Measurements from ENCODE around the gene SLFN13. TPM values are rescaled to one million over a fixed set of nuclear protein-coding genes. Genes with fewer than 3 reads are reported as not detected.

Gene SLFN13
- total and polyA plus RNA-seq, 9 of the 15 experiments (the other 6 are each of a cell fraction or from before 2014, with no cell fraction given) = 0.04 to 0.49 (median 0.17) TPM

GRCh38 chr17:35496451-35497290 is 48.1 kb upstream of the SLFN13 start:
- Histone ChIP-seq H3K9me3 (replicated peaks; ENCODE audit: control insufficient read depth, insufficient read depth, low read depth, low read length) (no peaks in the 10 kb centered on the region), H3K9me1 (ENCODE audit: control insufficient read depth, insufficient read depth, low read length) (no peaks in the 10 kb centered on the region), H3K27me3 (ENCODE audit: control insufficient read depth in 2 of 2, insufficient read depth in 2 of 2, low read length in 2 of 2) (peaks cover 48 to 55% of the 10 kb centered on the region in 2 experiments), H4K20me1 (replicated peaks; ENCODE audit: control insufficient read depth, insufficient read depth, low read length) (no peaks in the 10 kb centered on the region), H3K79me2 (ENCODE audit: control insufficient read depth, insufficient read depth, low read length) (no peaks in the 10 kb centered on the region), H3K9ac (ENCODE audit: insufficient read depth in 1 of 2, low read depth in 2 of 2, low read length in 2 of 2) (no peak overlapping the region), H2AFZ (ENCODE audit: low read depth, low read length) (no peak overlapping the region), H3K27ac (ENCODE audit: extremely low read depth, low read depth, low read length) (no peak overlapping the region), H3K36me3 (ENCODE audit: control insufficient read depth, insufficient read depth, low read length) (no peaks in the 10 kb centered on the region), H3K4me3 (no peak overlapping the region), H3K4me2 (ENCODE audit: insufficient read depth, low read length) (no peak overlapping the region), H3K4me1 (replicated peaks in 1 of 2; ENCODE audit: control insufficient read depth in 2 of 2, insufficient read depth in 2 of 2, low read length in 2 of 2) (0 out of 5 replicates have a peak, but pooled peaks cover 0 to 3% of the 10 kb centered on the region in 2 experiments)
- DNase-seq (ENCODE audit: extremely low read depth in 1 of 4, low spot score in 3 of 4) = no peak
- BruUV-seq (replicated peaks) = no TSS peak
- ChIA-PET CTCF (ENCODE audit: low intra/inter-chr PET ratio) (no interaction called here), POLR2A (no interaction called here)
- no peak for TF ChIP-seq ZKSCAN8 (CRISPR knock-in tag; IDR thresholded peaks at IDR 0.05)
- no peak for TF ChIP-seq NR3C1 (CRISPR knock-in tag; IDR thresholded peaks at IDR 0.05)
- TF ChIP-seq SIRT6 (IDR thresholded peaks at IDR 0.05; ENCODE audit: low read depth, low read length) = no peak
- TF ChIP-seq, protein P1, sequence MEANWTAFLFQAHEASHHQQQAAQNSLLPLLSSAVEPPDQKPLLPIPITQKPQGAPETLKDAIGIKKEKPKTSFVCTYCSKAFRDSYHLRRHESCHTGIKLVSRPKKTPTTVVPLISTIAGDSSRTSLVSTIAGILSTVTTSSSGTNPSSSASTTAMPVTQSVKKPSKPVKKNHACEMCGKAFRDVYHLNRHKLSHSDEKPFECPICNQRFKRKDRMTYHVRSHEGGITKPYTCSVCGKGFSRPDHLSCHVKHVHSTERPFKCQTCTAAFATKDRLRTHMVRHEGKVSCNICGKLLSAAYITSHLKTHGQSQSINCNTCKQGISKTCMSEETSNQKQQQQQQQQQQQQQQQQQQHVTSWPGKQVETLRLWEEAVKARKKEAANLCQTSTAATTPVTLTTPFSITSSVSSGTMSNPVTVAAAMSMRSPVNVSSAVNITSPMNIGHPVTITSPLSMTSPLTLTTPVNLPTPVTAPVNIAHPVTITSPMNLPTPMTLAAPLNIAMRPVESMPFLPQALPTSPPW (CRISPR knock-in tag; IDR thresholded peaks at IDR 0.05) = no peak
- TF ChIP-seq RBM17 (IDR thresholded peaks at IDR 0.05; ENCODE audit: borderline replicate concordance, low read depth, low read length) = no peak
- no peak for TF ChIP-seq ATF1 (CRISPR knock-in tag; IDR thresholded peaks at IDR 0.05)
- no peak for TF ChIP-seq ATF1 (tag; IDR thresholded peaks at IDR 0.05)
- no peak for TF ChIP-seq ZBTB1 (CRISPR knock-in tag; IDR thresholded peaks at IDR 0.05; ENCODE audit: borderline replicate concordance, low read depth)
- TF ChIP-seq IRF1 (CRISPR knock-in tag; IDR thresholded peaks at IDR 0.05; ENCODE audit: borderline replicate concordance) = no peak
- TF ChIP-seq ZNF143 (CRISPR knock-in tag; IDR thresholded peaks at IDR 0.05) = no peak
- TF ChIP-seq ZNF589 (CRISPR knock-in tag; IDR thresholded peaks at IDR 0.05; ENCODE audit: low read depth) = no peak
- no peak for TF ChIP-seq U2AF1 (optimal IDR thresholded peaks at IDR 0.05; ENCODE audit: low read depth, low read length)
- intact Hi-C loops (cut with micrococcal nuclease) = no loop called here
- no peak for FAIRE-seq
- ATAC-seq = no peak
- 8% methylated on average over 21 of the region's 30 CpGs for WGBS (ENCODE audit: insufficient coverage, low coverage, missing lambda C conversion rate)
- in situ Hi-C loops (cut with MboI) = no loop called here

All from K562 (cell line).